CD14-positive monocyte (primary cell): ENCODE data around the gene PTGR2. TPM values are rescaled to one million over a fixed set of nuclear protein-coding genes. Genes with fewer than 3 reads are reported as not detected.
A peak's percentile ranks its signal among the peaks of the same experiment; 100 is the strongest.

Experiments
- DNase-seq, 3 donors: peaks; one replicate each; pipeline ENCODE4 v3.0.0-alpha.2; 2011 to 2022
- H2AFZ ChIP-seq: 2 replicates; pipeline ENCODE4 v1.6.0; 2012; ENCODE audit warnings: mild to moderate bottlenecking, low read depth, low read length, inconsistent platforms; ENCODE audit not compliant: insufficient read depth, poor library complexity, severe bottlenecking
- H3K27ac ChIP-seq, 2 donors: 1 replicate in 1 of 2; 2 replicates in 1 of 2; pipeline ENCODE4 v1.5.1; 2012 to 2013; ENCODE audit warnings: low read length in 2 of 2, control low read depth in 1 of 2, inconsistent platforms in 1 of 2, low read depth in 1 of 2, mild to moderate bottlenecking in 1 of 2
- H3K27me3 ChIP-seq, 2 donors: one replicate each; pipeline versions ENCODE4 v1.6.0 to v1.6.1; 2011 to 2013; ENCODE audit warnings: low read length in 2 of 2; ENCODE audit not compliant: control insufficient read depth in 2 of 2, insufficient read depth in 2 of 2
- H3K36me3 ChIP-seq, 2 donors: replicated peaks in 1 of 2; 1 replicate in 1 of 2; 2 replicates in 1 of 2; pipeline versions ENCODE4 v1.5.1 to v1.6.1; 2012 to 2013; ENCODE audit warnings: low read length in 2 of 2, control low read depth in 1 of 2, inconsistent platforms in 1 of 2, mild to moderate bottlenecking in 1 of 2; ENCODE audit not compliant: insufficient read depth in 2 of 2, control insufficient read depth in 1 of 2
- H3K4me1 ChIP-seq, 2 donors: 1 replicate in 1 of 2; 2 replicates in 1 of 2; pipeline versions ENCODE4 v1.5.1 to v1.6.1; 2012 to 2013; ENCODE audit warnings: low read length in 2 of 2, control low read depth in 1 of 2, inconsistent platforms in 1 of 2, mild to moderate bottlenecking in 1 of 2, moderate library complexity in 1 of 2; ENCODE audit not compliant: insufficient read depth in 2 of 2, control insufficient read depth in 1 of 2
- H3K4me2 ChIP-seq: replicated peaks from 2 replicates; pipeline ENCODE3; 2012; ENCODE audit warnings: low read length, moderate library complexity, mild to moderate bottlenecking; ENCODE audit not compliant: poor library complexity, severe bottlenecking; ENCODE audit errors: extremely low read depth
- H3K4me3 ChIP-seq, 3 experiments: fragments of 200-600 bp in 1 of 3; sonication (generic) in 1 of 3; replicated peaks in 1 of 3; 1 replicate in 2 of 3; 2 replicates in 1 of 3; pipeline ENCODE4 v1.5.1; 2011 to 2013; ENCODE audit warnings: low read length in 3 of 3, mild to moderate bottlenecking in 3 of 3, control low read depth in 2 of 3, low read depth in 2 of 3, inconsistent platforms in 1 of 3, moderate library complexity in 1 of 3
- H3K79me2 ChIP-seq: 2 replicates; pipeline ENCODE4 v1.6.0; 2012; ENCODE audit warnings: mild to moderate bottlenecking, control low read depth, inconsistent platforms, low read length, moderate library complexity; ENCODE audit not compliant: insufficient read depth
- H3K9ac ChIP-seq: 2 replicates; pipeline ENCODE4 v1.6.0; 2017; ENCODE audit warnings: low read length, mild to moderate bottlenecking; ENCODE audit not compliant: insufficient read depth, poor library complexity, severe bottlenecking
- H3K9me3 ChIP-seq, 2 donors: replicated peaks in 1 of 2; 1 replicate in 1 of 2; 2 replicates in 1 of 2; pipeline versions ENCODE4 v1.5.1 to v1.6.1; 2012 to 2013; ENCODE audit warnings: low read length in 2 of 2, control low read depth in 1 of 2; ENCODE audit not compliant: control insufficient read depth in 1 of 2, insufficient read depth in 1 of 2
- H4K20me1 ChIP-seq: 2 replicates; pipeline ENCODE4 v1.6.0; 2012; ENCODE audit warnings: mild to moderate bottlenecking, low read length, control low read depth, moderate library complexity; ENCODE audit not compliant: insufficient read depth
- H3K27ac Mint-ChIP-seq, 7 donors: one replicate each; pipeline ENCODE4 v1.8.0; 2020; ENCODE audit warnings: mild to moderate bottlenecking in 7 of 7, mixed read lengths in 7 of 7, moderate library complexity in 6 of 7, inconsistent platforms in 2 of 7
- H3K27me3 Mint-ChIP-seq, 3 donors: one replicate each; pipeline ENCODE4 v1.8.0; 2021 to 2022; ENCODE audit warnings: low read depth in 3 of 3, mild to moderate bottlenecking in 3 of 3, mixed read lengths in 3 of 3, moderate library complexity in 3 of 3, inconsistent platforms in 1 of 3
- H3K36me3 Mint-ChIP-seq, 2 donors: one replicate each; pipeline ENCODE4 v1.8.0; 2020; ENCODE audit warnings: mixed read lengths in 2 of 2, inconsistent platforms in 1 of 2, mild to moderate bottlenecking in 1 of 2
- H3K4me1 Mint-ChIP-seq: one replicate; pipeline ENCODE4 v1.8.0; 2020; ENCODE audit warnings: mild to moderate bottlenecking, mixed read lengths
- H3K4me3 Mint-ChIP-seq, 2 donors: one replicate each; pipeline ENCODE4 v1.8.0; 2020; ENCODE audit warnings: mild to moderate bottlenecking in 2 of 2, mixed read lengths in 2 of 2, moderate library complexity in 1 of 2
- H3K9me3 Mint-ChIP-seq, 7 donors: one replicate each; pipeline ENCODE4 v1.8.0; 2020 to 2022; ENCODE audit warnings: mixed read lengths in 7 of 7, mild to moderate bottlenecking in 6 of 7, moderate library complexity in 6 of 7, inconsistent platforms in 2 of 7
- WGBS: methylation state at CpG from one replicate; pipeline ENCODE4 v1.1.5; 2013; ENCODE audit warnings: missing lambda C conversion rate; ENCODE audit not compliant: insufficient coverage; 5-methylcytosine and 5-hydroxymethylcytosine counted together
- intact Hi-C, 2 donors: fragments of 100-400 bp; cut with micrococcal nuclease; formaldehyde crosslinking; loops; one replicate each; pipeline versions ENCODE4 v1.15.0 to v1.15.1; 2023
- polyA plus RNA-seq, 3 donors: library from polyadenylated mRNA; depleted of rRNA in 1 of 3; unstranded in 2 of 3; stranded (reverse) in 1 of 3; fragments of 300-500 nt in 2 of 3; fragments of >200 nt in 1 of 3; fragmentation: Illumina TruSeq in 2 of 3; gene quantifications; 1 replicate in 2 of 3; 2 replicates in 1 of 3; pipeline ENCODE4 v1.2.3, GENCODE V29; 2012 to 2021
- TF ChIP-seq, protein P1 (sequence below): fragments of 200-600 bp; IDR thresholded peaks from one replicate; pipeline ENCODE4 v1.8.0; 2022; ENCODE audit warnings: antibody characterized with exemption, mild to moderate bottlenecking

The PTGR2 gene
- polyA plus RNA-seq, 3 donors = 1.1 to 3.8 (median 1.1) TPM

DNA sequence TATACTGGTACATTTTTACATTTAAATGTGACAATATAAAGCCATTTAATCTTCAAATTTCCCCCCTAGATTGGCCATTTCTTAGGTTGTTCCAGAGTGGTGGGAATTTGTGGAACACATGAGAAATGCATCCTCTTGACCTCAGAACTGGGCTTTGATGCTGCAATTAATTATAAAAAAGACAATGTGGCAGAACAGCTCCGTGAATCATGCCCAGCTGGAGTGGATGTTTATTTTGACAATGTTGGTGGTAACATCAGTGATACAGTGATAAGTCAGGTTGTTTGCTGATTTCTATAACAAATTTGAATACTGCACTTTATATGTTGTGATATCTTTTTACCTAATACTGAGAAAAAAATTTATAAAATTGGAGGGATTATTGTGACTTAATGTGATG lies 27.4 kb downstream of the PTGR2 start:
- Histone ChIP-seq H3K79me2 (no peaks in the 10 kb centered on the region), H3K4me2 (no peak overlapping the region), H3K27me3 (no peaks in the 10 kb centered on the region), H3K9ac (no peak overlapping the region), H3K4me3 (no peak overlapping the region), H3K9me3 (no peaks in the 10 kb centered on the region), H4K20me1 (no peaks in the 10 kb centered on the region), H3K4me1 (no peaks in the 10 kb centered on the region), H3K36me3 (no peaks in the 10 kb centered on the region), H2AFZ (no peak overlapping the region), H3K27ac (no peak overlapping the region)
- intact Hi-C loops = no loop called here
- no peaks in the 10 kb centered on the region for H3K36me3 Mint-ChIP-seq
- no peak for DNase-seq
- H3K4me3 Mint-ChIP-seq = no peak overlapping the region
- H3K4me1 Mint-ChIP-seq = no peaks in the 10 kb centered on the region
- TF ChIP-seq, protein P1, sequence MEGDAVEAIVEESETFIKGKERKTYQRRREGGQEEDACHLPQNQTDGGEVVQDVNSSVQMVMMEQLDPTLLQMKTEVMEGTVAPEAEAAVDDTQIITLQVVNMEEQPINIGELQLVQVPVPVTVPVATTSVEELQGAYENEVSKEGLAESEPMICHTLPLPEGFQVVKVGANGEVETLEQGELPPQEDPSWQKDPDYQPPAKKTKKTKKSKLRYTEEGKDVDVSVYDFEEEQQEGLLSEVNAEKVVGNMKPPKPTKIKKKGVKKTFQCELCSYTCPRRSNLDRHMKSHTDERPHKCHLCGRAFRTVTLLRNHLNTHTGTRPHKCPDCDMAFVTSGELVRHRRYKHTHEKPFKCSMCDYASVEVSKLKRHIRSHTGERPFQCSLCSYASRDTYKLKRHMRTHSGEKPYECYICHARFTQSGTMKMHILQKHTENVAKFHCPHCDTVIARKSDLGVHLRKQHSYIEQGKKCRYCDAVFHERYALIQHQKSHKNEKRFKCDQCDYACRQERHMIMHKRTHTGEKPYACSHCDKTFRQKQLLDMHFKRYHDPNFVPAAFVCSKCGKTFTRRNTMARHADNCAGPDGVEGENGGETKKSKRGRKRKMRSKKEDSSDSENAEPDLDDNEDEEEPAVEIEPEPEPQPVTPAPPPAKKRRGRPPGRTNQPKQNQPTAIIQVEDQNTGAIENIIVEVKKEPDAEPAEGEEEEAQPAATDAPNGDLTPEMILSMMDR = no peak
- no peak overlapping the region for H3K27ac Mint-ChIP-seq
- no peaks in the 10 kb centered on the region for H3K9me3 Mint-ChIP-seq
- no CpG with 5 or more reads among the region's 1 CpG for WGBS
- peaks cover 0 to 2% (median 2%) of the 10 kb centered on the region in 3 donors for H3K27me3 Mint-ChIP-seq

DNA sequence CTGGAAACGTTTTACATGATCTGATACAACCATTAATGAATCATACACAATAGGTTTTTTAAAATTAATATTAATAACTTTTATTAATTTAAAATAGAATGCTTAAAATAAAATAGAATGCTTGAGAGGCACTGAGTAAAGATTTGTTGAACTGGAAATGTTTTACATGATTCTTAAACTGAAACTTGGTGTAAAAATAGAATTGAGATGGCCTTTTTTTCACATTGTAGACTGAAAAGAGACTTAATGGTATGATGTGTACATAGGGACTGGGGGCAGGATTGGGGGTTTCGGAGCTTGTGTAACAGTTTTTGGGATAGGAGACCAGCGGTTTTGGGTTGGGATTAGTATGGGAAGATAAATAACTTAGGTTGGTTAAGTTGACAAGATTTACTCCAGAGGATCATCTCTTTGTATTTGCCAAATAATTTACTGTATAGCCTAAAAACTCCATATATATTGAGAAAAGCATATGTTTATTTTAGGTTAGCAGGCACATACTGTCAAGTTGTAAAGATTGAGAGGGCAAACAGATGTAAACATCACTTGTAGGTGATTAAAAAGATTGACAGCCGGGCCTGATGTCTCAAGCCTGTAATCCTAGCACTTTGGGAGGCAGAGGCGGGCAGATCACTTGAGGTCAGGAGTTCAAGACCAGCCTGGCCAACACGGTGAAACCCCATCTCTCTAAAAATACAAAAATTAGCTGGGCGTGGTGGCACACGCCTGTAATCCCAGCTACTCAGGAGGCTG lies 33.0 kb downstream of the PTGR2 start:
- H3K27me3 Mint-ChIP-seq = peaks cover 0 to 2% (median 2%) of the 10 kb centered on the region in 3 donors
- WGBS = no CpG with 5 or more reads among the region's 8 CpGs

More for the DNA sequence above, 33.0 kb downstream of the PTGR2 start:
- Mint-ChIP-seq H3K27ac (peak overlapping the region in 3 of 7 donors; percentile 21 to 49 (median 32)), H3K4me3 (no peak overlapping the region), H3K9me3 (no peaks in the 10 kb centered on the region), H3K36me3 (no peaks in the 10 kb centered on the region), H3K4me1 (peaks cover 31% of the 10 kb centered on the region)
- H3K27me3 ChIP-seq = no peaks in the 10 kb centered on the region
- no peak overlapping the region for H3K9ac ChIP-seq
- intact Hi-C loops = loop anchor here in 1 of 2 donors (5.0 kb wide), 1 partner anchor 32 kb away; the partner anchor contains the start of gene PTGR2
- no peak overlapping the region for H3K4me2 ChIP-seq
- no peaks in the 10 kb centered on the region for H3K36me3 ChIP-seq
- H4K20me1 ChIP-seq = peaks cover 14% of the 10 kb centered on the region
- DNase-seq = no peak
- H3K9me3 ChIP-seq = no peaks in the 10 kb centered on the region
- peaks cover 19 to 25% of the 10 kb centered on the region in 2 donors for H3K4me1 ChIP-seq
- H2AFZ ChIP-seq = no peak overlapping the region
- H3K27ac ChIP-seq = no peak overlapping the region
- H3K4me3 ChIP-seq = no peak overlapping the region
- TF ChIP-seq, protein P1 = no peak
- H3K79me2 ChIP-seq = peaks cover 45% of the 10 kb centered on the region
